HepG2 (cell line): ENCODE measurements around the gene CCDC142. TPM values are rescaled to one million over a fixed set of nuclear protein-coding genes. Genes with fewer than 3 reads are reported as not detected.

ENCODE experiments used
- ASH2L ChIP-seq: fragments of 300-600, 200-600 bp; sonication (generic); IDR thresholded peaks from 2 replicates; pipeline ENCODE4 v1.7.0; 2017; ENCODE audit warnings: low read depth, mild to moderate bottlenecking, moderate library complexity, mixed read lengths, low read length; ENCODE audit not compliant: insufficient read length
- ELF3 ChIP-seq: IDR thresholded peaks from 2 replicates; pipeline ENCODE4 v1.6.1; 2016; ENCODE audit warnings: missing genetic modification reagents, missing compliant biosample characterization
- HIC2 ChIP-seq: sonication (generic); formaldehyde crosslinking; IDR thresholded peaks from 2 replicates; pipeline ENCODE4 v1.9.0; 2022; ENCODE audit warnings: low read depth, missing genetic modification reagents
- HINFP ChIP-seq: sonication (generic); formaldehyde crosslinking; IDR thresholded peaks from 2 replicates; pipeline ENCODE4 v1.4.0; 2020; ENCODE audit warnings: low read depth, mild to moderate bottlenecking, missing genetic modification reagents
- HNF1A ChIP-seq, 2 experiments: sonication (generic) in 1 of 2; formaldehyde crosslinking in 1 of 2; IDR thresholded peaks; 2 replicates each; pipeline versions ENCODE4 v1.4.0 to v1.6.1; 2016 to 2020; ENCODE audit warnings: borderline replicate concordance in 1 of 2, low read depth in 1 of 2, mild to moderate bottlenecking in 1 of 2, missing genetic modification reagents in 1 of 2
- MBNL3 ChIP-seq: fragments of 250-450 bp; sonication (Bioruptor Pico); conservative IDR thresholded peaks from 2 replicates; pipeline ENCODE4 v1.8.0; 2022; ENCODE audit warnings: mild to moderate bottlenecking, inconsistent platforms
- MEIS2 ChIP-seq: sonication (generic); formaldehyde crosslinking; IDR thresholded peaks from 2 replicates; pipeline ENCODE4 v1.9.0; 2021; ENCODE audit warnings: mild to moderate bottlenecking, missing genetic modification reagents
- MLXIP ChIP-seq: sonication (generic); formaldehyde crosslinking; IDR thresholded peaks from 2 replicates; pipeline ENCODE4 v1.9.0; 2021; ENCODE audit warnings: missing genetic modification reagents, borderline replicate concordance
- MTA1 ChIP-seq: sonication (generic); formaldehyde crosslinking; IDR thresholded peaks from 2 replicates; pipeline ENCODE4 v1.4.0; 2020; ENCODE audit warnings: missing genetic modification reagents, mild to moderate bottlenecking, borderline replicate concordance
- PHF20 ChIP-seq: sonication (generic); formaldehyde crosslinking; IDR thresholded peaks from 2 replicates; pipeline ENCODE4 v1.5.0; 2020; ENCODE audit warnings: mild to moderate bottlenecking, missing genetic modification reagents
- REPIN1 ChIP-seq: sonication (generic); formaldehyde crosslinking; IDR thresholded peaks from 2 replicates; pipeline ENCODE4 v1.8.0; 2022; ENCODE audit warnings: missing genetic modification reagents, low read depth, mild to moderate bottlenecking, borderline replicate concordance
- ZNF3 ChIP-seq: IDR thresholded peaks from 2 replicates; pipeline ENCODE4 v1.7.0; 2017; ENCODE audit warnings: inconsistent platforms
- ZNF746 ChIP-seq: sonication (generic); formaldehyde crosslinking; IDR thresholded peaks from 2 replicates; pipeline ENCODE4 v1.8.0; 2022; ENCODE audit warnings: mild to moderate bottlenecking, missing genetic modification reagents
- polyA plus RNA-seq, 8 experiments: library from polyadenylated mRNA; depleted of rRNA in 3 of 8; stranded (reverse) in 7 of 8; unstranded in 1 of 8; fragments of >200 nt; fragmentation: Illumina TruSeq in 4 of 8; extraction: Trizol in 4 of 8; gene quantifications; 2 replicates each; pipeline versions ENCODE4 v1.2.1 to v1.2.3, GENCODE V29; 2011 to 2016; ENCODE audit warnings: low read depth in 4 of 8, missing spikeins in 1 of 8, mixed read lengths in 1 of 8; ENCODE audit not compliant: insufficient read depth in 1 of 8
- total RNA-seq, 5 experiments: library from RNA; depleted of rRNA; stranded (reverse); fragments of >200 nt; fragmentation: Illumina TruSeq; extraction: Trizol; gene quantifications; 2 replicates each; pipeline ENCODE4 v1.2.3, GENCODE V29; 2016; ENCODE audit warnings: low read depth in 1 of 5
- TF ChIP-seq, protein P1 (sequence below): sonication (generic); formaldehyde crosslinking; IDR thresholded peaks from 2 replicates; pipeline ENCODE4 v1.4.0; 2020; ENCODE audit warnings: missing genetic modification reagents, mild to moderate bottlenecking, borderline replicate concordance

CCDC142 gene
- total and polyA plus RNA-seq, 2 of the 13 experiments (the other 11 are each of a cell fraction or from before 2014, with no cell fraction given), result 14.7 to 30.4 TPM

- TF ChIP-seq MLXIP (CRISPR knock-in tag) (peak; percentile 18; the same call in 1 of the 2 replicates), PHF20 (CRISPR knock-in tag) (peak; percentile 56), ASH2L (peak; percentile 75), HINFP (CRISPR knock-in tag) (peak; percentile 56), ELF3 (peak; percentile 61), HNF1A (IDR thresholded peaks at IDR 0.05; ENCODE audit: low read depth) (peak; percentile 91; the same call in 1 of the 2 replicates), HNF1A (CRISPR knock-in tag; IDR thresholded peaks at IDR 0.05; ENCODE audit: borderline replicate concordance) (peak; percentile 95), MTA1 (no peak; the same call in 1 of the 2 replicates), REPIN1 (CRISPR knock-in tag) (peak; percentile 60; the same call in 1 of the 2 replicates), ZNF746 (CRISPR knock-in tag) (peak; percentile 55), MBNL3 (no peak), HIC2 (no peak), ZNF3 (CRISPR knock-in tag) (no peak), MEIS2 (CRISPR knock-in tag) (peak; percentile 10; the same call in 1 of the 2 replicates)
- TF ChIP-seq, protein P1, sequence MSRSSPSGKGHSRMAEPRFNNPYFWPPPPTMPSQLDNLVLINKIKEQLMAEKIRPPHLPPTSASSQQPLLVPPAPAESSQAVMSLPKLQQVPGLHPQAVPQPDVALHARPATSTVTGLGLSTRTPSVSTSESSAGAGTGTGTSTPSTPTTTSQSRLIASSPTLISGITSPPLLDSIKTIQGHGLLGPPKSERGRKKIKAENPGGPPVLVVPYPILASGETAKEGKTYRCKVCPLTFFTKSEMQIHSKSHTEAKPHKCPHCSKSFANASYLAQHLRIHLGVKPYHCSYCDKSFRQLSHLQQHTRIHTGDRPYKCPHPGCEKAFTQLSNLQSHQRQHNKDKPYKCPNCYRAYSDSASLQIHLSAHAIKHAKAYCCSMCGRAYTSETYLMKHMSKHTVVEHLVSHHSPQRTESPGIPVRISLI (CRISPR knock-in tag), result no peak; the same call in 1 of the 2 replicates
Observed at GRCh38 chr2:74441690-74442482, 40.9 kb downstream of the CCDC142 start, which contains the start of gene RTKN (continued).
